DLD1 (cell line): ENCODE results near the gene SYVN1.
"Not testable (repeated sequence)": the region's sequence is repeated elsewhere in the genome, so short reads cannot be mapped to it uniquely, and the experiment has no call there.

Experiments
- in situ Hi-C: cut with HindIII; loops from 2 replicates; pipeline ENCODE4 v1.10.0; 2017; ENCODE audit warnings: low sequenced_read_pairs

Gene SYVN1

GRCh38 chr11:65151331-65151899 lies 17.1 kb upstream of the SYVN1 start:
- in situ Hi-C loops: no loop called here

GRCh38 chr11:65150509-65151299 lies 16.4 kb upstream of the SYVN1 start:
- in situ Hi-C loops: no loop called here

- in situ Hi-C loops: not testable (repeated sequence)
Observed at GRCh38 chr11:65150131-65150508, 15.8 kb upstream of the SYVN1 start.

GRCh38 chr11:65148657-65149056 lies 14.3 kb upstream of the SYVN1 start:
- in situ Hi-C loops: no loop called here

GRCh38 chr11:65147352-65148075 lies 13.2 kb upstream of the SYVN1 start:
- in situ Hi-C loops: no loop called here

- in situ Hi-C loops: no loop called here
Observed at GRCh38 chr11:65141896-65142494, 7.7 kb upstream of the SYVN1 start.

GRCh38 chr11:65136515-65137096 lies 2.3 kb upstream of the SYVN1 start:
- in situ Hi-C loops: no loop called here

GRCh38 chr11:65135633-65136145 lies 1.4 kb upstream of the SYVN1 start:
- in situ Hi-C loops: no loop called here

- in situ Hi-C loops: no loop called here
Observed at GRCh38 chr11:65134952-65135632, 773 bp upstream of the SYVN1 start.

GRCh38 chr11:65133724-65134123 lies 595 bp downstream of the SYVN1 start:
- in situ Hi-C loops: no loop called here

- in situ Hi-C loops: no loop called here
Observed at GRCh38 chr11:65132988-65133700, 1.2 kb downstream of the SYVN1 start.

- in situ Hi-C loops: no loop called here
Observed at GRCh38 chr11:65132238-65132987, 1.9 kb downstream of the SYVN1 start.

- in situ Hi-C loops: no loop called here
Observed at GRCh38 chr11:65131895-65132237, 2.5 kb downstream of the SYVN1 start.

- in situ Hi-C loops: no loop called here
Observed at GRCh38 chr11:65131417-65131776, 2.9 kb downstream of the SYVN1 start.

GRCh38 chr11:65130631-65131416 lies 3.5 kb downstream of the SYVN1 start:
- in situ Hi-C loops: no loop called here

- in situ Hi-C loops: no loop called here
Observed at GRCh38 chr11:65129649-65130441, 4.5 kb downstream of the SYVN1 start.

GRCh38 chr11:65128182-65129145 lies 5.9 kb downstream of the SYVN1 start:
- in situ Hi-C loops: no loop called here
